Lung (tissue), 12 donors: ENCODE results near the gene AKAP13. TPM values are rescaled to one million over a fixed set of nuclear protein-coding genes. Genes with fewer than 3 reads are reported as not detected.
"Not testable (repeated sequence)": the region's sequence is repeated elsewhere in the genome, so short reads cannot be mapped to it uniquely, and the experiment has no call there.

Experiments used
- ATAC-seq: fragments of 200-7000 bp; cut with Tn5 transposase; one replicate; pipeline ENCODE4 v1.9.1; 2020; ENCODE audit warnings: moderate number of reproducible peaks; ENCODE audit not compliant: insufficient read depth, low FRiP score
- DNase-seq, 3 donors: peaks; one replicate each; pipeline ENCODE4 v3.0.0-alpha.2; 2013 to 2017
- H3K27ac ChIP-seq, 2 donors: one replicate each; pipeline ENCODE4 v1.5.1; 2013; ENCODE audit warnings: mild to moderate bottlenecking in 2 of 2, moderate library complexity in 2 of 2, control low read depth in 1 of 2, inconsistent platforms in 1 of 2, low read depth in 1 of 2, low read length in 1 of 2
- H3K27me3 ChIP-seq, 3 donors: one replicate each; pipeline ENCODE4 v1.5.1; 2013; ENCODE audit warnings: low read length in 2 of 3; ENCODE audit not compliant: control insufficient read depth in 3 of 3, insufficient read depth in 3 of 3
- H3K36me3 ChIP-seq, 4 donors: one replicate each; pipeline ENCODE4 v1.5.1; 2013; ENCODE audit warnings: low read length in 4 of 4, mild to moderate bottlenecking in 1 of 4, moderate library complexity in 1 of 4; ENCODE audit not compliant: control insufficient read depth in 4 of 4, insufficient read depth in 4 of 4
- H3K4me1 ChIP-seq, 5 donors: one replicate each; pipeline ENCODE4 v1.5.1; 2013; ENCODE audit warnings: low read length in 5 of 5, mild to moderate bottlenecking in 2 of 5, moderate library complexity in 1 of 5; ENCODE audit not compliant: control insufficient read depth in 5 of 5, insufficient read depth in 5 of 5
- H3K4me3 ChIP-seq: one replicate; pipeline ENCODE4 v1.5.1; 2013; ENCODE audit warnings: mild to moderate bottlenecking, control low read depth, moderate library complexity
- H3K9ac ChIP-seq, 2 donors: one replicate each; pipeline ENCODE4 v1.5.1; 2013; ENCODE audit warnings: low read length in 2 of 2, control low read depth in 1 of 2; ENCODE audit not compliant: insufficient read depth in 1 of 2
- H3K9me3 ChIP-seq, 4 donors: one replicate each; pipeline ENCODE4 v1.5.1; 2013; ENCODE audit warnings: low read length in 3 of 4, mild to moderate bottlenecking in 1 of 4, moderate library complexity in 1 of 4; ENCODE audit not compliant: control insufficient read depth in 4 of 4, insufficient read depth in 3 of 4
- CTCF ChIP-seq: IDR thresholded peaks from 2 replicates; pipeline ENCODE4 v1.5.1; 2012; ENCODE audit warnings: mild to moderate bottlenecking; ENCODE audit errors: control extremely low read depth, extremely low read depth
- WGBS, 2 donors: extraction: QIAGEN DNeasy Blood & Tissue Kit; methylation state at CpG; one replicate each; pipeline ENCODE4 v1.1.7; 2013; 5-methylcytosine and 5-hydroxymethylcytosine counted together
- polyA plus RNA-seq, 2 donors: library from polyadenylated mRNA; stranded (reverse); fragments of 200-250 nt; gene quantifications; one replicate each; pipeline ENCODE4 v1.2.1, GENCODE V29; 2013
- total RNA-seq, 2 donors: library from RNA; depleted of rRNA in 1 of 2; stranded (reverse); fragments of >200 nt in 1 of 2; gene quantifications; one replicate each; pipeline ENCODE4 v1.2.1, GENCODE V29; 2014 to 2021
- donor health status: control.
- donor health status: control.
- donor health status: Bipolar disorder and iron deficiency.
- donor health status: healthy.
- donor health status: DM: yes; HTN: yes; CAD: no.

Gene AKAP13
- total and polyA plus RNA-seq, 4 donors = 102 to 1,115 (median 259) TPM

GRCh38 chr15:85583923-85584390, 203.6 kb downstream of the AKAP13 start:
- peaks cover 0 to 29% (median 23%) of the 10 kb centered on the region in 4 donors for H3K36me3 ChIP-seq
- no peak overlapping the region for H3K4me3 ChIP-seq
- no peaks in the 10 kb centered on the region for H3K9me3 ChIP-seq
- peaks cover 0 to 44% (median 20%) of the 10 kb centered on the region in 5 donors for H3K4me1 ChIP-seq
- 11 to 21% methylated on average over 3 of the region's 3 CpGs for WGBS, 2 donors
- ATAC-seq (peak; percentile 16), DNase-seq (no peak)
- H3K9ac ChIP-seq = no peak overlapping the region
- no peak for TF ChIP-seq CTCF
- no peaks in the 10 kb centered on the region for H3K27me3 ChIP-seq
- peak overlapping the region; percentile 88 to 94 for H3K27ac ChIP-seq

GRCh38 chr15:85584872-85585271, 204.5 kb downstream of the AKAP13 start:
- WGBS, 2 donors = 28 to 36% methylated on average over 4 of the region's 4 CpGs
- DNase-seq (no peak), ATAC-seq (no peak)
- TF ChIP-seq CTCF = no peak
- Histone ChIP-seq H3K4me3 (no peak overlapping the region), H3K27ac (peak overlapping the region; percentile 66 to 78), H3K9ac (no peak overlapping the region), H3K4me1 (peaks cover 0 to 46% (median 19%) of the 10 kb centered on the region in 5 donors), H3K9me3 (no peaks in the 10 kb centered on the region), H3K27me3 (no peaks in the 10 kb centered on the region), H3K36me3 (peaks cover 0 to 20% (median 18%) of the 10 kb centered on the region in 4 donors)

- Histone ChIP-seq H3K27ac (peak overlapping the region in 1 of 2 donors; percentile 67), H3K36me3 (peaks cover 0 to 10% (median 8%) of the 10 kb centered on the region in 4 donors), H3K4me1 (peaks cover 0 to 37% (median 14%) of the 10 kb centered on the region in 5 donors)
- not testable (repeated sequence) for H3K27me3 ChIP-seq, H3K9me3 ChIP-seq, DNase-seq, H3K4me3 ChIP-seq, ATAC-seq, H3K9ac ChIP-seq
- 89 to 98% methylated on average over 5 of the region's 5 CpGs for WGBS, 2 donors
These were observed 205.8 kb downstream of the AKAP13 start for GRCh38 chr15:85586196-85586595.

- 72 to 81% methylated on average over 10 of the region's 10 CpGs for WGBS, 2 donors
- peak in 2 of 3 donors; percentile 50 to 70 for DNase-seq
These were observed 207.5 kb downstream of the AKAP13 start for GRCh38 chr15:85587707-85588411.

More at GRCh38 chr15:85587707-85588411, 207.5 kb downstream of the AKAP13 start:
- ATAC-seq = peak; percentile 65
- H3K4me3 ChIP-seq = no peak overlapping the region
- TF ChIP-seq CTCF = no peak
- H3K27ac ChIP-seq = peak overlapping the region; percentile 53 to 72
- no peak overlapping the region for H3K9ac ChIP-seq
- H3K4me1 ChIP-seq = peaks cover 0 to 42% (median 13%) of the 10 kb centered on the region in 5 donors
- H3K36me3 ChIP-seq = peaks cover 0 to 6% (median 4%) of the 10 kb centered on the region in 4 donors
- no peaks in the 10 kb centered on the region for H3K27me3 ChIP-seq
- H3K9me3 ChIP-seq = no peaks in the 10 kb centered on the region
